SIG-M5 treated with dmso at 0.1 percent for 504 hours (cell line): Measurements from ENCODE around the gene ST3GAL6.

Experiments used
- DNase-seq: peaks from one replicate; lab custom pipeline; 2025; ENCODE audit not compliant: unreplicated experiment; lab: John Stamatoyannopoulos, UW

The ST3GAL6 gene

DNA sequence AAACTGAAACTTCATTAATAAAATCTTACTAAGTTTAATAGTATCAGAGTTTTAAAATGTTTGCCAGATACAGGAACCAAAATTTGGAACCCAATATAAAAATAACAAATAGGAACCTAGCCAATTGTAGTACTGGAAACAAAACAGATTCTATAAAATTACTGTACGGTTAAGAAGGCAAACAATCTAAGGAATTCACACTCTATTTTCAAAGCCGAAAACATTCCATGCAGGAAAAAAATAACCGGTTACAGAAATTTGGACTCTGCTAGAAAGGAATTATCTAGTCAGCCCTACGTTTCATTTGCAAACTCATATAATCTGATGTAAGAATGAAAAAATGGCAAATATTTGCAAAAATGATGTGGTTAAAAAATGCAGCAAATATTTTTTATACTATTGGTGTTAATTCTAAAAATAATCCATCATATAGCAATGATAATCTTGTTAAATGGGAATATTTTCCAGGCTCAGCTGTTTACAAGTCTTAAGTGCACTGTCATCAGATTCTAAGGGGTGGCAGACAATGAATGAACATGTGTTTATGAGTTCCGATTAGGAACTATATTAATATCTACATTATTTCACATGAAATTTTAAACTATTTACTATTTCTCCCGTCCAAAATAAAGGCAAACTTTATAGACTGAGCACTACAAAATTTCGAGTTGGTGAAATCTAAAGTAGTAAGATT lies 80.3 kb downstream of the ST3GAL6 start:
- no peak for DNase-seq
